Type B pancreatic cell (in vitro differentiated cells): ENCODE results near the gene MTURN. TPM values are rescaled to one million over a fixed set of nuclear protein-coding genes. Genes with fewer than 3 reads are reported as not detected.

Experiments
- DNase-seq: peaks from one replicate; pipeline ENCODE4 v3.0.0; 2021; ENCODE audit warnings: mixed read lengths; ENCODE audit not compliant: unreplicated experiment; ENCODE audit errors: extremely low spot score
- H3K27ac Mint-ChIP-seq: 2 replicates; pipeline ENCODE4 v1.8.0; 2021; ENCODE audit warnings: mild to moderate bottlenecking, mixed read lengths
- H3K27me3 Mint-ChIP-seq: 2 replicates; pipeline ENCODE4 v1.8.0; 2021; ENCODE audit warnings: mixed read lengths
- H3K36me3 Mint-ChIP-seq: 2 replicates; pipeline ENCODE4 v1.8.0; 2021; ENCODE audit warnings: mixed read lengths
- H3K4me1 Mint-ChIP-seq: one replicate; pipeline ENCODE4 v1.8.0; 2021; ENCODE audit warnings: mixed read lengths; ENCODE audit not compliant: unreplicated experiment
- H3K4me3 Mint-ChIP-seq: 2 replicates; pipeline ENCODE4 v1.8.0; 2021; ENCODE audit warnings: mild to moderate bottlenecking, mixed read lengths
- H3K9me3 Mint-ChIP-seq: 2 replicates; pipeline ENCODE4 v1.8.0; 2021; ENCODE audit warnings: mixed read lengths
- CTCF ChIP-seq: fragments of 200-600 bp; sonication (generic); conservative IDR thresholded peaks from 2 replicates; pipeline ENCODE4 v1.5.0; 2021; ENCODE audit warnings: antibody characterized with exemption, mild to moderate bottlenecking
- total RNA-seq: library from RNA; stranded (reverse); gene quantifications from 2 replicates; pipeline ENCODE4 v1.2.1, GENCODE V29; 2021; ENCODE audit warnings: low replicate concordance

Gene MTURN
- total RNA-seq, 1 donor from 2014 or later = 23.3 TPM

- peak overlapping the region; percentile 3 for H3K27ac Mint-ChIP-seq
- no peaks in the 10 kb centered on the region for H3K9me3 Mint-ChIP-seq
- no peaks in the 10 kb centered on the region for H3K27me3 Mint-ChIP-seq
- DNase-seq = no peak
- H3K36me3 Mint-ChIP-seq = no peaks in the 10 kb centered on the region
- H3K4me1 Mint-ChIP-seq = peaks cover 28% of the 10 kb centered on the region
- no peak overlapping the region for H3K4me3 Mint-ChIP-seq
- TF ChIP-seq CTCF = no peak
These were observed 37.1 kb downstream of the MTURN start for GRCh38 chr7:30171766-30172447.

GRCh38 chr7:30172451-30172850 is 37.7 kb downstream of the MTURN start:
- no peak for DNase-seq
- Mint-ChIP-seq H3K9me3 (no peaks in the 10 kb centered on the region), H3K4me3 (no peak overlapping the region), H3K27ac (peak overlapping the region; percentile 3), H3K4me1 (peaks cover 24% of the 10 kb centered on the region), H3K36me3 (no peaks in the 10 kb centered on the region), H3K27me3 (no peaks in the 10 kb centered on the region)
- TF ChIP-seq CTCF = no peak

- peak overlapping the region; percentile 12 for H3K27ac Mint-ChIP-seq
- TF ChIP-seq CTCF = no peak
- H3K36me3 Mint-ChIP-seq = no peaks in the 10 kb centered on the region
- no peaks in the 10 kb centered on the region for H3K27me3 Mint-ChIP-seq
- no peak for DNase-seq
- H3K4me1 Mint-ChIP-seq = peaks cover 24% of the 10 kb centered on the region
- no peaks in the 10 kb centered on the region for H3K9me3 Mint-ChIP-seq
- no peak overlapping the region for H3K4me3 Mint-ChIP-seq
These were observed 38.5 kb downstream of the MTURN start for GRCh38 chr7:30173058-30173897.

GRCh38 chr7:30175180-30175579 is 40.4 kb downstream of the MTURN start:
- Mint-ChIP-seq H3K4me1 (peaks cover 14% of the 10 kb centered on the region), H3K9me3 (no peaks in the 10 kb centered on the region), H3K27me3 (no peaks in the 10 kb centered on the region), H3K4me3 (no peak overlapping the region), H3K27ac (no peak overlapping the region), H3K36me3 (no peaks in the 10 kb centered on the region)
- no peak for TF ChIP-seq CTCF
- DNase-seq = no peak

- Mint-ChIP-seq H3K9me3 (no peaks in the 10 kb centered on the region), H3K36me3 (no peaks in the 10 kb centered on the region), H3K4me1 (peaks cover 14% of the 10 kb centered on the region), H3K27me3 (no peaks in the 10 kb centered on the region), H3K4me3 (no peak overlapping the region), H3K27ac (no peak overlapping the region)
- TF ChIP-seq CTCF = no peak
- DNase-seq = no peak
These were observed 40.9 kb downstream of the MTURN start for GRCh38 chr7:30175636-30176147.
